Activated CD4-positive, alpha-beta T cell treated with anti-CD3 and anti-CD28 coated beads, Interleukin-2, amount 50 U/mL, for 16 hours (primary cell): Measurements from ENCODE around the gene LINGO1.

Experiments used
- DNase-seq: peaks from one replicate; pipeline ENCODE4 v3.0.0-alpha.2; 2020

The LINGO1 gene

DNA sequence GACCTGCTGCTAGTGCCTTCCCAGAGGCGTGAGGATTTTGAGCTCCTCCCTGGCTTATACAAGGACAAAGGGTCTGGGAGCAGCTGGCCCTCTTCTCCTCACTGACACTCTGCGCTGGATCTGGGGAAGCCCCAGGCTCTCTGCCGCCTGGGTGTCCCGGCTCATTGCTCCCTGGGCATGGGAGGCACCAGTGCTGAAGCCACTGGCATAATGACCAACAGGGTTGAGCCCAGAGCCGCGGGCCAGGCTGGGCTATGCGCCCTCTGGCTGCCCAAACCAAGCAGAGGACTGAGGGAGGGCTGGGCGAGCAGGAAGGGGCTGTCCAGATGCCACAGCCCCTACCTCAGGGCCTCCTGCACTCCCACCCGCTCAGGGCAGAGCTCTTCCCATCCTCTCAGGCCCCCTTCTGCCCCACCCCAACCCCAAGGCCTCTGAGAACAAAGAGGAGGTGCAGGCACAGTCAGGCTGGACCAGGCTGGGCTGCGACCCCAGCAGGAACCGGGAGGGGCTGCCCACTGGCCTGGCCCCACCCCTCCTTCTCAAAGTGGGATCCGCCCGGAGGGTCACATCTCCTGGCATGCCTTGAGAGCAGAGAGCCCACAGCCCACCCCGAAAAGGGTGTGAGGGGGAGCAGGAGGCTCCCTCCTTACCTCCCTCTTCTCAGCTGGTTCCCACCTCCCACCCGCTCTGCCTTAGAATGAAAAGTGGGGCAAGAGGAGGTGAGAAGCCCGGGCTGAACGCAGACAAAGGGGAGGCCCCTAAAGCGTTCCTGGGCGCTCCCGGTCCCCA, 1.6 kb downstream of the LINGO1 start:
- DNase-seq = no peak

DNA sequence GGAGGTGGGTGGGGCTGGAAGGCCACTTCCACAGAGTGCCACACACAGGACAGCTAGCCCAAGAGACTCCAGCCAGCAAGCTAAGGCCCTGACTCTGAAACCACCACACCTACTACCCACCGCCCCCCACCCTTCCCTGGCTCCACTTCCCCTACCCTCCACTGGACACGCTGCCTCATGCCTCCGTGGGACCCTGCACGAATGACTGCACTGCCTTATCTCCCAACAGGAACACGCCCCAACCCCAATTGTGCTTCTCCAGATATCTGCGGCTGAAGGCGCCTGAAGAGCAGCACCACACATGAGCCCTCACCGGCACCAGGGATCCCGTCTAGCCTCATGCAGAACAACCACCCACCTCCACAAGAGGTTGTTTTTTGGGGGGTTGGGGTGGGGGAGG, 2.7 kb downstream of the LINGO1 start:
- DNase-seq = no peak

DNA sequence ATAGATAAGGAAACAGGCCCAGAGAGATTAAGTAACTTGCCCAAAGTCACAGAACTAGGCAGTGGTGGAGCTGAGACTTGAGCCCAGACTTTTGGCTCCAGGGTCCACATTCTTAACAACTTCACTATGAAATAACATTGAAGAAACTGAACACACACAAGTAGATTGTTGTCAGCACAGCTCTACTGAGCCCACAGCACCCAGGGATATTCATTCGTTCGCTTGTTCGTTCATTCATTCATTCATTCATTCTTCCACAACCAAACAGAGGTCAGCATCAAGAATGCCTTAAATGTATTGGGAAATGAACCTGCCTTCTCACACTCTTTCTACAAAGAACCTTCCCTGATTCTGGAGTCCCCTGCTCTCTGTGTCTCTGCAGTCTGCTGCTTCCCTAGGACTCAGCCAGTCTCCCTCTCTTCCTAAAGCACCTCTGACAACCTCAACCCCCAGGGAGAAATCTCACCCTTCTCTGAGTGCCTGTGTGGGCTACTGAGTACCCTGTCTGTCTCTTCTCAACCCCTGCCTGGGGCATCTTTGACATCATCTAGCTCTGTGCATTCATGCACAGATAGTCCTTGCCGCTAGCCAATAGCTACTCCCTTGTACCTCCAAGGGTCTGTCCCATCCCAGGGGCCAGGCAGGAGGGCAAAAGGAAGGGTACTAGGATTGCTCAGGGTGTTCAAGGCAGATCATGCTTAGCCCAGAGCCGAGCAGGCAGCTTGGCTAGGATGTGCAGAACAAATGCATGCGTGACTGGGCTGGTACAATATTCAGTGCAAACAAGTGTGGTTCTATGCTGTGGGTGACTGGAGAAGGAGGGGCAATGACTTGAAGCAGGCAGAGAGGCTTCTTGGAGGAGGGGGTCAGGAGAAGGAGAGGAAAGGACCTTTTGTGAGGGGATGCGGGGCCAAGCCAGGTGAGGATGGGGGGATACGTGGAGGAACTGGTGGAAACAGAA, 3.4 kb downstream of the LINGO1 start:
- DNase-seq = no peak

DNA sequence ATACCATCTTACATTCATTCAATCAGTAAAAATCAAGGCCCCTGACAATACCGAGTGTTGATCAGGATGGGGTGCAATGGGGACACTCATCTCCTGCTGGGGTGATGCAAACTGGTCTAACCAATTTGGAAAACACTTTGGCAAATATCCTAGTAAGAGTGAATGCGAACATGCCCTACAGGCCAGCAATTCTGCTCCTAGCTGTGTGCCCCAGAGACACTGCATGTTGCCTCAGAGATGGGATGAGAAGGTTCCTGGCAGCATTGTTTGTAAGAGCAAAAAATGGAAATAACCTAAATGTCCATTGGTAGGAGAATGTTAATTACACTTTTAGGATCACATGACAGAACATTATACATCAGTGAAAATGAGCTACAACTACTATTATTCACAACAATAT, 4.7 kb downstream of the LINGO1 start:
- no peak for DNase-seq

DNA sequence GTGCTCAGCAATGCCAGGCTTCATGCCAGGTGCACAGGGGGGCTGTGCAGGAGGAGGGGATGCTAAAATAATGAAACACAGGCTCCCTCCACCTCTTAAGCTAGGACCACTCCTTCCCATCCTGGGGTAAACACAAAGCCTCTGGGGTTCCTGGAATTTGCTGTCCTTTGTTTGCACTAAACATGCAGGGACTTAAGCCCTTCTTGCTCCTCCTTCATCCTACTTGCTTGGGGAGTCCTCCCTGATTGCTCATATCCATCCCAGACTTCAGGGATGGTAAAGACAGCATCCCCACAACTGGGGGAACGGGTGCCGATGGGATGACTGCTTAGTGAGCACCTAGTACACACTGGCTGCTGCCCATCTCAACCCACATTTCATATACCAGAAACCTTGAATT, 5.1 kb downstream of the LINGO1 start:
- DNase-seq = no peak

DNA sequence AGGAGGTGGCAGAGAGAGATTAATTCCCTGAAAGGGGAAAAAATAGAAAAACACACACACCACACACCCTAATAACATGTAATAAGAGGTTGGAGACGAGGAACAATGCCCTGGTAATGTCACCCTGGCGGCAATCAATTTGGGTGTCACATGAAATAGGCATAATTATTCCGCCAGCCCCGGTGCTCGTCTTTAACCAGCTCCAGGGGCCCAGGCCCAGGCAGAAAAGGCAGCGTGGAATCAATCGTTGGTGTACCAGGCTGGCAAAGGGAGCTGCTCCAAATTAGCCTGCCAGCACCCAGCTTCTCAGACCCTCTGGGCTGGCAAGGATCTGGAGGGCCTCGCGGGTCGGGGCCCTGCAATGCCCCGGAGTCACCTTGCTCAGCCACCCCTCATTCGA, 5.6 kb downstream of the LINGO1 start:
- DNase-seq = no peak

DNA sequence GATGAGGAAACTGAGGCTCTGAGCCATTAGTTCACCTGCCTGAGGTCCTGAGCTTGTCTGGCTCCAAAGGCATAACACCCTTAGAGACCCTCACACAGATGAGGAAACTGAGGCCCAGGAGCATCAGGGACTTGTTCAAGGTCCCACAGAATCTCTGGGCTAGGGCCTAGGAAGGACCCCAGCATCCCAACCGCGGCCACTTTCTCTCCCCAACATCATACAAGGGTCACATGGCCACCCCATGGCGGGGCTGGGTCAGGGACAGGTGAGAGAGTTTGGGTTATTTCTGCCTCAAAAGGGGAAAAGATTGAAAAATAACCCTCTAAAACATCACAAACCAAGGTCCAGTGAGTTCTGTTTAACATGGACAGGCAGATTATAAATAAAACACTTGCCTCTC, 6.7 kb downstream of the LINGO1 start:
- no peak for DNase-seq

DNA sequence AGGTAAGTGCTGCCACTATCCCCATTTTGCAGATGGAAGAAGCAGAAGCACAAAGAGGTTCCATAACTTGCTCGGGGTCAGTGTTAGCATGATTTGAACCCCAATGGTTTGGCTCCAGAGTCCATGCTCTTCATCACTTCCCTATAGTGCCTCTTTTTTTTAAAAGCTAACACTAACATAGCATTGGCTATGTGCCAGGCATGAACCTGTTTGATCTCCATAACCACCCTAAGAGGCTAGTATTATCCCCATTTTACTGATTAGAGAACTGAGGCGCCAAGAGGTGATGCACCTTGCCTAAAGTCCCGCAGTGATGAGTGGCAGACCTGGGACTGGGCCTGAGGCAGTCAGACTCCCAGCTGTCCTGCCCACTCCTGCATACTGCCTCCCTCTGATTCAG, 7.3 kb downstream of the LINGO1 start:
- DNase-seq = no peak

DNA sequence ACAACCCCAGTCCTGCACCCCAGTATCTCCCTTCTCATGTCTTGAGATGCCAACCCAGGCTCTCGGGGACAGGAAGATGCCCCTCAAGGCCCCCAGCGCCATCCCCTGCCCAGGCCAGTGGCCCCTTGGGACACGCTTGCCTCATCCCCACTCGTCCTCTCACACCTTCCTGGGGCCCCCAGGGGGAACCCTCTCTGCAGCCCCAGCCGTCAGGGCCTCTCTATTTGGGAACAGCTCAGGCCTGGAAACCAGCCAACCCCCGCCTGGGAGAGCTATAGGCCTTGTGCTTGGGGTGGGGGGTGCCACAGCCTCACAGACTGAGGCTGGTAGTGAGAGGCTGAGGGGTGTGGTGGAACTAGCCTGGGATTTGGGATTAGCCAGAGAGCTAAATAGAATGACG, 7.8 kb downstream of the LINGO1 start:
- DNase-seq = no peak

DNA sequence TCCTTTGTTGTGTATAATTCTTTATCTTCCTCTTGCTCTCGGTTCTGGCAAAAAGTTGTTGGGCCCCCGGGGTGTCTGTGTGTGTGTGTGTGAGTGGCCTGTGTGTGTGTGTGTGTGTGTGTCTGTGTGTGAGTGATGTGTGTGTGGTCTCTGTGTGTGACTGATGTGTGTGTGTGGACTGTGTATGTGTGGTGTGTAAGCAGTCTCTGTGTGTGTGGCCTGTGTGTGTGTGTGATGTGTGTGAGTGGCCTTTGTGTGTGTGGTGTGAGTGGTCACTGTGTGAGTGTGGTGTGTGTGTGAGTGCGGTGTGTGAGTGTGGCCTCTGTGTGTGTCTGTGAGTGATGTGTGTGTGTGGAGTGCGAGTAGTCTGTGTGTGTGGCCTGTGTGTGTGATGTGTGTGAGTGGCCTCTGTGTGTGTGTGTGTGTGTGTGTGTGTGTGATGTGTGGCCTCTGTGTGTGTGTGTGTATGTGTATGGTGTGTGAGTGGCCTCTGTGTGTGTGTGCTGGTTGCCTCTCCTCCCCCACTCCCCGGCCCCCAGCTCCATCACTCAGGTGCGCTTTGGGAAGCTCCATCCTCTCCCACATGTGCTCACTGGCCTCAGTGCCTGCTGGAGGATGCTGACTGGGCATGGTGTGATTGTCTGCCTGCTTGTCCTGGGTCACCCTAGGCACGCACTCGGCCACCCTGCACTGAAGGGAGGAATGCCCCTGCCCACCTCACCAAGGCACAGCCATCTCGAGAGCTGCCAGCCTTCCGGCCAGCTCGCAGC, 8.8 kb downstream of the LINGO1 start:
- DNase-seq = no peak

DNA sequence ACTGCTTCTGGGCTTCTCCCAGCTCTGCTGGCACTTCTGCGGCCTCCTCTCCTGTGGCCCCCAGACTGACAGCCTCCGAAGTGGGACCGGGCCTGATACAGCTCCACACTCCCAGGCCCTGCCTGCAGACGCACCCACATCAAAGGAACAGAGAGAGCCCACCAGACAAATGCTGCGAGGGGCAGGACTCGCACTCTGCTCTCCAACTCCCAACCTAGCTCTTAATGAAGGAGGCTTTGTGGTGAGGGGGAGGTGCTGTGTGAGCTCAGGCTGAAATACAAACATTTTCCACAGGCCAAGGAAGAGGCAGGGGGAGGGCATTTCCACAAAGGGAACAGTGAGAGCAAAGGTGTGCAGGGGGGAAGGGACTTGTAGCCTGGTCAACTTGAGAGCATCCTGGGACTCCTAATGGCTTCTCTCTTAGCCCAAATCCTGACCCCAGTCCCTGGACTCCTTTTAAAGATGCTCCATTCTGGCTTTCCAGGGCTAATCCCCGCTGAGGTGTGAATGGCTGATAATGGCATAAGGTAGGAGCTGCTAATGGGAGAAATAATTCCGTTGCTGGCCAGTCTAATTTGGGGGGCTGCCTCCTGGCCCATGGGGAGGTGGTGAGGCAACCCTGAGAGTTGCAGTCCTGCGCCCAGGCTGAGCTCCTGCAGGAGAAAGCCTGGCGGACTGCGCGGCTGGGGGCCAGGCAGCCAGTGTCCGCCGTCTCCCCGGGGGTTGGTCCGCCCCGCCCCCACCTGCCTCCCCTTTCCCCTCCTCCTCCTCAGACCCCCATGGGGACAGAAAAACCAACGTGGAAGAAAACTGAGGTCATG, 9.6 kb downstream of the LINGO1 start:
- DNase-seq = no peak

DNA sequence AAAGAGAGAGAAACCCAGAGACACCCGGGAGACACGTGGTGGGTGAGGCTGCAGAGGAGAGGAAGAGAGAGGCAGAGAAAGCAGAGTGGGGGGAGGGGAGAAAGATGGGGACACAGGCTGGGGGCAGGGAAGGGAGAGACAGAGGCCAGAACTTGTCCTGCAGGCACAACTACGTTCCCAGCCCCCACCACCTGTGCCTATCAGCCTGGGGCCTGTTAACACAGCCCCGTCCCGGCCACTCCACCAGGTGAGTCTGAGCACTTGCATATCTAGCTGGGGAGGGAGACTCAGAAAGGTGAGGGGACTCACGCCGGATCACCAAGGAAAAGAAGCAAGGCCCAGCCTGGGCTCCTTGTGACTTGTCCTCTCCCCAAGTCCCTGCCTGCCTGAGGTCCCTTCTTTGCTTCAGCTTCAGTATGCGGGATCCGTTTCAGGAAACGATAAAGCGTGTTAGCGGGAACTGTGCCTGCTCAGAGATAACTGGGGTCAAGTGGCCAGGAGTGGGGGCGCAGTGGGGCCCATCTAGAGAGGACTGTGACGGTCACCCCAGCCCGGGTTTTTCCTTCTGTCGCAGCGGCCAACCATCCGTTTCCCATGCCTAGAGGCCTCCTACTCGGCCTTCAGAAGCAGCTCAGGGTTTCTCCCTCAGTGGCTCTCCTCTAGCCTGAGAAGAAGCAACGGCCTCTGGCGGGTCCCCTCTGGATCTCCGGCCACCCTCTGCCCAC, 10.3 kb downstream of the LINGO1 start:
- no peak for DNase-seq

DNA sequence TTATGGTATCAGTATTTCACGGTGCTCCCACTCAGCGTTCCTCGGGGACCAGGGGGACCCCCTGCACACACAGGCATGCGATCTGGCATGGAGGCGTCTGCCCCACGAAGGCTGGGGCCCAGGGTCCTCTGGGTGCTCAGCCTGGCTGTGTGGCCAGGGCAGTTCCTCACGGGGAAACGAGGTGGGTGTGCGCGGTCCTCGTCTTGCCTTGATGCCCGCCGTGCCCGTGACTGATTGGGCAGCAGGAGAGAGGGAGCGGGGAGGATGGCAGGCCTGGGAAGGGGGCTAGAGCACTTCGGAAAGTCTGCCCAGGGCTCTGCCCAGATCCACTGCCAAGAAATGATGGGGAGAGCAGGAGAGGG, 10.9 kb downstream of the LINGO1 start:
- DNase-seq = no peak

DNA sequence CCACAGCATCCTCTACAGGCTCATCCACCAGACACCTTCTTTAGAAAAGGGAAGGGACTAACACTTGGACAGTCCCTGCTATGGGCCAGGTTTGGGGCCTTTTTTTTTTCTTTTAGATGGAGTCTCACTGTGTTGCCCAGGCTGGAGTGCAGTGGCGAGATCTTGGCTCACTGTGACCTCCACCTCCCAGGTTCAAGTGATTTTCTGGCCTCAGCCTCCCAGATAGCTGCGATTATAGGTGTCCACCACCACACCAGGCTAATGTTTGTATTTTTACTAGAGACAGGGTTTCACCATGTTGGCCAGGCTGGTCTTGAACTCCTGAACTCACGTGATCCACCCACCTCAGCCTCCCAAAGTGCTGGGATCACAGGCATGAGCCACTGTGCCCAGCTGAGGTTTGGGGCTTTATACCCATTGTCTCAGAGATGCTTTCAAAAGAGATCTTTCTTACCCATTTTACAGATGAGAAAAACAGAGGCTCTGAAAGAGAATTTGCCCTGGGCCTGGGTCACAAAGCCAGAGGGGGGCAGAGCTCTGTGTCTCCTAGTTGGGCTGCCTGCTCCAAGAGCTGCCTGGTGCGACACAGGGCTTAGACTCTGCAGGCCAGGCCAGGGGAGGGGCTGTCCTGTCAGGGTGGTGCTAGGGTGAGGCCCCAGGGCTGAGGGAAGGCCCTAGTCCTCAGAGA, 11.6 kb downstream of the LINGO1 start:
- DNase-seq = no peak

DNA sequence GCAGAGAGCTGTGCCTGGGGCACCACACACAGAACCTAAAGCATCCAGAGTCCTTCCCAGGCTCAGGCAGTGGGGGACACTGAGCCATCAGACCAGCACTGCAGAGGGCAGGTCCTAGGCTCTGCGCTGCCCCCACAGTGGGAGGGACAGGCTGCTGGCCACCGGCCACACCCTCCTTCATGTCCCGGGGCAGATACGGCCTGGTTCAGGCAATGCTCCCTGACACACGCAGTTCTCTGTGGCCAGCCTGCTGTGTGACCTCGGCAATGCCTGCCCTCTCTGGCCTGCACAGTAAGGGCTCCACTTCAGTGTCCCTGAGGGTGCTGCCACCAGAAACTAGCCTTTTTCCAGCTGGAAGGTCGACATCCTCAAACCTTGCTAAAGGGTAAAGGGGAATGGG, 12.4 kb downstream of the LINGO1 start:
- no peak for DNase-seq

DNA sequence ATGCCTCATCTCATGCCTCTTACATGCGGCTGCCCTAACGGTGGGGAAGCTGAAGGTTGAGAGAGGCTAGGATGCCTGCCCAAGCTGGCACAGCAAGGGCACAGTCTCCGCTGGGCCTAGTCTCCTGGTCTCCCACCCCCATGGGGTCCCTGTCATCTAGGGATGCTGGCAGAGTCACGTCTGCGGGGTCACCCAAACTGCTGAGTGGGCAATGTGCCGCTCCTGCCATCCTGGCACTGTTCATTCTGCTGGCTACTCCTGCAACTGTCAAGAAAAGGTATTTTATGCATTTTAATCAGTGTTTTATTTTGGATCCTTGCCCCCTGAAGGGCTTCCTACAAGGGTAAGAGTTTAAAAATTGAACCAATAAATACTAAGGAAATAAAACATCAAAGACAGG, 12.8 kb downstream of the LINGO1 start:
- DNase-seq = no peak

DNA sequence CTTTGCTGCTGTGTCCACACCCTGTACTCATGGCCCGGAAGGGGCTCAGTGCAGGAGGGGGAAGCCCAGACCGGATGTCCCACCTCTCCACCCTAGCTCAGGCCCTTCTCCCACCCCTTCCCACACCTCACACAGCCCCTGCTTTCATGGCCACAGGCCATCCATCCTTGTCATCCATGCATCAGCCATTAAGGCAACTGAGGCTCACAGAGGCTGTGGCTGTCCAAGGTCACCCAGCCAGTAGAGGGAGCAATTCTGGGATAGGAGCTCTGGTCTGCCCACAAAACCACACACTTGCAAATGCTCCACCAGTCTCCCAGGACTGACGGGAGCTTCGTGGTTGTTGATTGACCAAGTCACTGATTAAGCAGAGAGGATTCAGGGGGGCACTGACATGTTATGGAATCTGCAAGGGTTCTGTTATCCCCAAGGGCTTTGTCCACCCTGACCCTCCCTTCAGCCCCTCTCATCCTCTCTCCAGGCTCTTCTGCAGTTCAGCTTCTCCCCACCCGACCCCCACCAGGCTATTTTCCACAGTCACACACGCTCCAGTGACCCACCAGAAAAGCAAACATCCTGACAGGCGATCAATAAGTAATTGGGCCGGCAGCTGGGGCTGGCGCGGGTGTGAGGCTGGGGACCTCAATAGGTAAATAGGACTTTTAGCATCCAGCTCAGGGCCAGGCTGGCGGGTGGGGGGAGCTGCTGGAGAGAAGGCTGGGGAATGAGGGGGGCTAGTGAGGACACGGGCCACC, 15.1 kb downstream of the LINGO1 start:
- DNase-seq = peak; percentile 26

DNA sequence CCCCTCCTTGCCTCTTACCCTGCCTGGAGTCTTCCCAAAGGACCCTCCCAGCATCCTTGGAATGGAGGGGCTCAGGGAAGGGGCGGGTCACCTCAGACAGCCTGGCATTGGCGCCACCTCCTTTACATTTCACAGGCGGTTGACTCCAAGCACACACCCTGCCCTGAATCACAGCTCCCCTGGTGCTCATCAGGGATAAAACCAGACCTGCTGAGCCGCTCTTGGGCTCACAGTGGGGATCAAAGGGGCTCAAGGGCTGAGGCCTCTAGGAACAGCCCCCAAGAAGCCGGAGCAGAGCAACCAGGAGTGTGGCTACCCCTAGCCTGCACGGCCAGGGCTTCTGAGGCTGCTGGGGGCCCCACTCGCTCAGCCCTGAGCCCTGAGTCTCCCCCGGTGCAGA, 16.6 kb downstream of the LINGO1 start:
- no peak for DNase-seq

DNA sequence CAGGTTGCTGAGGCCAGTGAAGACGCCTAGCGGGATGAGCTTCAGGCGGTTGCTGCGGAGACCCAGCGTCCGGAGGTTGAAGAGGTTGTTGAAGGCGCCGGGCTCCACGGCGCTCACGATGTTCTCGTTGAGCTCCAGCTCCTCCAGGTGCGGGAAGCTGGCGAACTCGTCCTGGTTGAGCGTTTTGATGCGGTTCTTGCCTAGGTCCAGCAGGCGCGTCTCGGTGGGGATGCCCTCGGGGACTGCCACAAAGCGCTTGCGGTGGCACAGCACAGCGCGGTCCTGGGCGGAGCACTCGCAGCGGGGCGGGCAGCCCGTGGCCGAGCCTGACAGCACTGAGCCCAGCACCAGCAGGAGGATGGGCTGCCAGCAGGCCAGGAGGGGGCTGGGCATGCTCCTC, 17.2 kb downstream of the LINGO1 start:
- no peak for DNase-seq

DNA sequence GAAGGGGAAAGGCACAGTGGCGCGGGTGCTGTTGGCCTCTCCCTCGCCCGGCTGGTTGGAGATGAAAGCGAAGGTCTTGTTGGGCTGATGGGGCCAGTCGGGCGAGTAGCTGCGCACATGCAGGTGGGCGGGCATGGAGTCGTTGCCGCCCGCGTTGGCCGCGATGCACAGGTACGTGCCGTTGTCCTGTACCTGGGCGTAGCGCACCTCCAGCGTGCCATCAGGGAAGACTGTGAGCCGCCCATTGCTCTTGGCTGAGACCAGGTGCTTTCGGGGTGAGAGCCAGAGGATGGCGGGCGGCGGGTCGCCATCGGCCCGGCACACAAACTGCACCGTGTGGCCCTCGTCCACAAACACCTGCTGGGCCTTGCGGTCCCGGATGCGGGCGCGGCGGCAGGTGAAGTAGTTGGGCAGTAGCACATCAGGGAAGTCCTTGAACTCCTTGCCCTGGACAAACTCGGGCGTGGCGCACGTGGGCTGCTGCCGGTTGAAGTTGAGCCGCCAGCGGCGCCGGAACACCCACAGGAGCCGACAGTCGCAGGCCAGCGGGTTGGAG, 18.4 kb downstream of the LINGO1 start:
- DNase-seq = no peak
